ENCODE measurements around the gene CEP350. TPM values are rescaled to one million over a fixed set of nuclear protein-coding genes. Genes with fewer than 3 reads are reported as not detected.

CEP350 gene
- polyA plus RNA-seq, 1 donor (not counting 4 experiments of a cell fraction or from before 2014, with no cell fraction given), result 12.0 TPM

GRCh38 chr1:180027949-180028445 lies 73.4 kb downstream of the CEP350 start:
- Histone ChIP-seq H3K9me1 (ENCODE audit: control insufficient read depth, extremely low read depth, insufficient read depth, low read length) (no peaks in the 10 kb centered on the region), H3K9me3 (ENCODE audit: control insufficient read depth, low read depth, low read length) (no peaks in the 10 kb centered on the region), H3K4me2 (ENCODE audit: control insufficient read depth, extremely low read depth, insufficient read depth, low read depth, low read length) (no peak overlapping the region), H3K27ac (ENCODE audit: control insufficient read depth, insufficient read depth, low read length) (no peak overlapping the region), H3K4me1 (ENCODE audit: control insufficient read depth, extremely low read depth, insufficient read depth, low read length) (no peaks in the 10 kb centered on the region), H3K4me3 (ENCODE audit: control insufficient read depth in 2 of 3, extremely low read depth in 1 of 3, insufficient read depth in 2 of 3, low read depth in 1 of 3, low read length in 3 of 3) (no peak overlapping the region), H2AFZ (ENCODE audit: control insufficient read depth, low read length) (no peak overlapping the region), H3K36me3 (ENCODE audit: control insufficient read depth in 2 of 2, extremely low read depth in 1 of 2, insufficient read depth in 2 of 2, low read length in 2 of 2) (no peaks in the 10 kb centered on the region), H3K9ac (ENCODE audit: control insufficient read depth, extremely low read depth, insufficient read depth, low read length) (no peak overlapping the region), H4K20me1 (ENCODE audit: control insufficient read depth, extremely low read depth, insufficient read depth, low read length) (no peaks in the 10 kb centered on the region), H3K27me3 (ENCODE audit: control insufficient read depth, extremely low read depth, insufficient read depth, low read length) (no peaks in the 10 kb centered on the region), H3K79me2 (ENCODE audit: control insufficient read depth, insufficient read depth, low read length) (no peaks in the 10 kb centered on the region)
- FAIRE-seq (no peak), DNase-seq (ENCODE audit: low read depth, low spot score) (no peak)
- dilution Hi-C loops (cut with MboI; ENCODE audit: extremely low pct_ligation_motif_present, low sequenced_read_pairs), result no loop called here
- TF ChIP-seq CTCF (optimal IDR thresholded peaks at IDR 0.05 in 1 of 3, IDR thresholded peaks at IDR 0.05 in 1 of 3, conservative IDR thresholded peaks at IDR 0.05 in 1 of 3; ENCODE audit: extremely low read depth in 1 of 3, insufficient read depth in 2 of 3, low read length in 3 of 3) (no peak), EZH2 (IDR thresholded peaks at IDR 0.05; ENCODE audit: low read length) (no peak)

- H3K27ac ChIP-seq (ENCODE audit: control insufficient read depth, insufficient read depth, low read length), result no peak overlapping the region
- no peaks in the 10 kb centered on the region for H3K27me3 ChIP-seq (ENCODE audit: control insufficient read depth, extremely low read depth, insufficient read depth, low read length)
- no peak overlapping the region for H3K9ac ChIP-seq (ENCODE audit: control insufficient read depth, extremely low read depth, insufficient read depth, low read length)
- DNase-seq (ENCODE audit: low read depth, low spot score) (no peak), FAIRE-seq (no peak)
- no peaks in the 10 kb centered on the region for H3K36me3 ChIP-seq (ENCODE audit: control insufficient read depth in 2 of 2, extremely low read depth in 1 of 2, insufficient read depth in 2 of 2, low read length in 2 of 2)
- H3K9me3 ChIP-seq (ENCODE audit: control insufficient read depth, low read depth, low read length), result no peaks in the 10 kb centered on the region
- H4K20me1 ChIP-seq (ENCODE audit: control insufficient read depth, extremely low read depth, insufficient read depth, low read length), result no peaks in the 10 kb centered on the region
- H3K4me2 ChIP-seq (ENCODE audit: control insufficient read depth, extremely low read depth, insufficient read depth, low read depth, low read length), result no peak overlapping the region
- H3K79me2 ChIP-seq (ENCODE audit: control insufficient read depth, insufficient read depth, low read length), result no peaks in the 10 kb centered on the region
- dilution Hi-C loops (cut with MboI; ENCODE audit: extremely low pct_ligation_motif_present, low sequenced_read_pairs), result no loop called here
- no peak overlapping the region for H2AFZ ChIP-seq (ENCODE audit: control insufficient read depth, low read length)
- no peak overlapping the region for H3K4me3 ChIP-seq (ENCODE audit: control insufficient read depth in 2 of 3, extremely low read depth in 1 of 3, insufficient read depth in 2 of 3, low read depth in 1 of 3, low read length in 3 of 3)
- TF ChIP-seq CTCF (optimal IDR thresholded peaks at IDR 0.05 in 1 of 3, IDR thresholded peaks at IDR 0.05 in 1 of 3, conservative IDR thresholded peaks at IDR 0.05 in 1 of 3; ENCODE audit: extremely low read depth in 1 of 3, insufficient read depth in 2 of 3, low read length in 3 of 3) (no peak), EZH2 (IDR thresholded peaks at IDR 0.05; ENCODE audit: low read length) (no peak)
- no peaks in the 10 kb centered on the region for H3K4me1 ChIP-seq (ENCODE audit: control insufficient read depth, extremely low read depth, insufficient read depth, low read length)
- H3K9me1 ChIP-seq (ENCODE audit: control insufficient read depth, extremely low read depth, insufficient read depth, low read length), result no peaks in the 10 kb centered on the region
Observed at GRCh38 chr1:180028864-180029263, 74.3 kb downstream of the CEP350 start.

All from keratinocyte (primary cell).